Stomach (tissue), 9 donors: ENCODE data around the gene RABL6. TPM values are rescaled to one million over a fixed set of nuclear protein-coding genes. Genes with fewer than 3 reads are reported as not detected.

Experiments
- DNase-seq, 2 donors: peaks; one replicate each; pipeline versions ENCODE4 v3.0.0 to v3.0.0-alpha.2; 2013 to 2019
- H3K27ac ChIP-seq, 5 donors: fragments of 200-600 bp in 4 of 5; sonication (generic) in 4 of 5; one replicate each; pipeline ENCODE4 v1.5.1; 2013 to 2019; ENCODE audit warnings: mild to moderate bottlenecking in 1 of 5, moderate library complexity in 1 of 5
- H3K27me3 ChIP-seq, 3 donors: fragments of 200-600 bp; sonication (generic); one replicate each; pipeline ENCODE4 v1.5.1; 2017 to 2019; ENCODE audit warnings: mixed run types in 1 of 3
- H3K36me3 ChIP-seq, 4 donors: fragments of 200-600 bp; sonication (generic); 1 replicate in 3 of 4; 2 replicates in 1 of 4; pipeline ENCODE4 v1.5.1; 2016 to 2019
- H3K4me1 ChIP-seq, 4 donors: fragments of 200-600 bp; sonication (generic); one replicate each; pipeline ENCODE4 v1.5.1; 2016 to 2019
- H3K4me3 ChIP-seq, 4 donors: fragments of 200-600 bp; sonication (generic) in 3 of 4; one replicate each; pipeline ENCODE4 v1.5.1; 2016 to 2019; ENCODE audit warnings: mild to moderate bottlenecking in 1 of 4
- H3K9me3 ChIP-seq, 4 donors: fragments of 200-600 bp; sonication (generic); one replicate each; pipeline ENCODE4 v1.5.1; 2016 to 2019
- EP300 ChIP-seq: sonication (generic); formaldehyde crosslinking; IDR thresholded peaks from one replicate; pipeline ENCODE4 v1.6.1; 2017; ENCODE audit warnings: antibody characterized with exemption
- POLR2A ChIP-seq, 4 donors: fragments of 450-650 bp; IDR thresholded peaks; one replicate each; pipeline ENCODE4 v1.6.1; 2016; ENCODE audit warnings: antibody characterized with exemption in 4 of 4, control low read depth in 2 of 4, mild to moderate bottlenecking in 1 of 4, moderate library complexity in 1 of 4
- POLR2AphosphoS5 ChIP-seq, 3 donors: sonication (generic); formaldehyde crosslinking; IDR thresholded peaks; one replicate each; pipeline ENCODE4 v1.6.1; 2016; ENCODE audit warnings: antibody characterized with exemption in 3 of 3
- WGBS, 5 donors: extraction: QIAGEN DNeasy Blood & Tissue Kit in 3 of 5; methylation state at CpG; one replicate each; pipeline versions ENCODE4 v1.1.5 to v1.1.7; 2013 to 2018; 5-methylcytosine and 5-hydroxymethylcytosine counted together
- intact Hi-C: fragments of 100-400 bp; cut with DNase I; formaldehyde crosslinking; loops from one replicate; pipeline ENCODE4 v1.15.1; 2023; ENCODE audit warnings: low total_unique reads
- polyA plus RNA-seq, 3 donors: library from polyadenylated mRNA; stranded (reverse); fragments of 200-250 nt; gene quantifications; one replicate each; pipeline ENCODE4 v1.2.3, GENCODE V29; 2013
- total RNA-seq, 5 donors: library from RNA; depleted of rRNA; stranded (reverse); fragments of >200 nt; gene quantifications; one replicate each; pipeline versions ENCODE4 v1.1.0 to v1.2.3, GENCODE V29; 2014 to 2016
- TF ChIP-seq, protein P1 (sequence below), 7 experiments: fragments of 450-650 bp in 4 of 7; fragments of 200-600 bp in 3 of 7; sonication (generic) in 3 of 7; IDR thresholded peaks; one replicate each; pipeline ENCODE4 v1.5.1; 2016 to 2019; ENCODE audit warnings: antibody characterized with exemption in 7 of 7, control low read depth in 2 of 7, mild to moderate bottlenecking in 1 of 7
- donor health status: healthy with polysubstance abuse.
- donor health status: Bipolar disorder and iron deficiency.
- donor health status: healthy.

RABL6 gene
- total and polyA plus RNA-seq, 8 donors: 47.4 to 615 (median 62.9) TPM

DNA sequence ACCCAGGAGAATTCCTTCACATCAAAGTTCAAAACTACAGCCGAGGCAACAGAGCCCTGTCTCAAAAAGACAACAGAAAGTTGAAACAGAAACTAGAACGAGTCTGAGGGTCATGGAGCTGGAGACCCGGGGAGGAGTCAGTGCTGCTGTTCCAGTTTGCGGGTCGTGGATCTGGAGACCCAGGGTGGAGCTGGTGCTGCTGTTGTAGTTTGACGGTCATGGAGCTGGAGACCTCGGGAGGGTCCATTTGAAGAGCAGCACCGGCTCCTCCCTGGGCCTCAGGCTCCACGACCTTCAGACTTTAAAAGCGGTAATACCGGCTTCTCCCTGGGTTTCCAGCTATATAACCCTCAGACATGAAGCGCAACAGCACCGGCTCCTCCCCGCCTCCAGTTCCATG is 30.4 kb upstream of the RABL6 start:
- H3K4me1 ChIP-seq: peaks cover 0 to 5% (median 0%) of the 10 kb centered on the region in 4 donors
- H3K27me3 ChIP-seq: no peaks in the 10 kb centered on the region
- H3K27ac ChIP-seq: no peak overlapping the region
- no peak overlapping the region for H3K4me3 ChIP-seq
- intact Hi-C loops: no loop called here
- H3K36me3 ChIP-seq: no peaks in the 10 kb centered on the region
- H3K9me3 ChIP-seq: peaks cover 0 to 7% (median 6%) of the 10 kb centered on the region in 4 donors
- DNase-seq: peak in 1 of 2 donors; percentile 66
- TF ChIP-seq EP300 (no peak), POLR2A (IDR thresholded peaks at IDR 0.05) (no peak), POLR2AphosphoS5 (IDR thresholded peaks at IDR 0.05) (no peak)
- TF ChIP-seq, protein P1, sequence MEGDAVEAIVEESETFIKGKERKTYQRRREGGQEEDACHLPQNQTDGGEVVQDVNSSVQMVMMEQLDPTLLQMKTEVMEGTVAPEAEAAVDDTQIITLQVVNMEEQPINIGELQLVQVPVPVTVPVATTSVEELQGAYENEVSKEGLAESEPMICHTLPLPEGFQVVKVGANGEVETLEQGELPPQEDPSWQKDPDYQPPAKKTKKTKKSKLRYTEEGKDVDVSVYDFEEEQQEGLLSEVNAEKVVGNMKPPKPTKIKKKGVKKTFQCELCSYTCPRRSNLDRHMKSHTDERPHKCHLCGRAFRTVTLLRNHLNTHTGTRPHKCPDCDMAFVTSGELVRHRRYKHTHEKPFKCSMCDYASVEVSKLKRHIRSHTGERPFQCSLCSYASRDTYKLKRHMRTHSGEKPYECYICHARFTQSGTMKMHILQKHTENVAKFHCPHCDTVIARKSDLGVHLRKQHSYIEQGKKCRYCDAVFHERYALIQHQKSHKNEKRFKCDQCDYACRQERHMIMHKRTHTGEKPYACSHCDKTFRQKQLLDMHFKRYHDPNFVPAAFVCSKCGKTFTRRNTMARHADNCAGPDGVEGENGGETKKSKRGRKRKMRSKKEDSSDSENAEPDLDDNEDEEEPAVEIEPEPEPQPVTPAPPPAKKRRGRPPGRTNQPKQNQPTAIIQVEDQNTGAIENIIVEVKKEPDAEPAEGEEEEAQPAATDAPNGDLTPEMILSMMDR (IDR thresholded peaks at IDR 0.05): no peak
- 30 to 66% (median 49%) methylated on average over 14 of the region's 14 CpGs for WGBS, 5 donors

DNA sequence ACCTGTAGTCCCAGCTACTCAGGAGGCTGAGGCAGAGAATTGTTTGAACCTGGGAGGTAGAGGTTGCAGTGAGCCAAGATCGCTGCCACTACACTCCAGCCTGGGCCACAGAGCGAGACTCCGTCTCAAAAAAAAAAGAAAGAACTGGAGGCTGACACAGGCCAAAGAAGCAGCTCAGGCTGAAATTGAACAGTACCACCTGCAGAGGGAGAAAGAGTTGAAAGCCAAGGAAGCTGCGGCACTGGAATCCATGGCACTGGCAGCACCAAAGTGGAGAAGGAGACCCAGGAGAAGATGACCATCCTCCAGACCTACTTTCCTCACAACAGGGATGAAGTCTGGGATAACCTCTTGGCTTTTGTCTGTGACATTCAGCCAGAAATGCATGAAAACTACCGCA is 27.9 kb upstream of the RABL6 start:
- H3K27ac ChIP-seq: no peak overlapping the region
- no peaks in the 10 kb centered on the region for H3K9me3 ChIP-seq
- peaks cover 0 to 5% (median 0%) of the 10 kb centered on the region in 4 donors for H3K4me1 ChIP-seq
- DNase-seq: no peak
- H3K4me3 ChIP-seq: no peak overlapping the region
- 72 to 80% (median 75%) methylated on average over 5 of the region's 5 CpGs for WGBS, 5 donors
- no peak for TF ChIP-seq POLR2AphosphoS5 (IDR thresholded peaks at IDR 0.05)
- no peak for TF ChIP-seq EP300
- TF ChIP-seq POLR2A (IDR thresholded peaks at IDR 0.05): no peak
- TF ChIP-seq, protein P1 (IDR thresholded peaks at IDR 0.05): no peak
- no peaks in the 10 kb centered on the region for H3K36me3 ChIP-seq
- no peaks in the 10 kb centered on the region for H3K27me3 ChIP-seq
- intact Hi-C loops: no loop called here

DNA sequence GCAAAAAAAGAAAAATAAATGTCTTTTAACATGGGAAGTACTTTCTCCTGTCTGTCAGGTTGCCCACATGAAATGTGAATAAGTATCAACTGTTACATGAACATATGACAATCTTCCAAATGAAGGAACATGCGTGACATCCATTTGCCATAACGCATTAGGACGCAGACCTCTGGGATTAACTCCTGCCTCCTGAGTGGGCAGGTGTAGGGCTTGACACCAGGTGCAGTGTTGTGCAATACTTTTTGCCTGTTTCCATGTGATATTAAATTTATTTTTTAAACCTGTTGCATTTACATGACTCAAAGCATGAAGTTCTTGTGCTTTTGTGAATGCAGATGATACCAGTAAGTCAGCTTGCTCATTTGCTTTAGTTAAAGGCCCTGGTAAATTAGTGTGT is 25.3 kb upstream of the RABL6 start:
- H3K36me3 ChIP-seq: no peaks in the 10 kb centered on the region
- H3K27me3 ChIP-seq: no peaks in the 10 kb centered on the region
- no peaks in the 10 kb centered on the region for H3K9me3 ChIP-seq
- H3K4me3 ChIP-seq: no peak overlapping the region
- 91 to 96% (median 94%) methylated on average over 3 of the region's 3 CpGs for WGBS, 5 donors
- intact Hi-C loops: no loop called here
- H3K4me1 ChIP-seq: peaks cover 0 to 3% (median 2%) of the 10 kb centered on the region in 4 donors
- TF ChIP-seq, protein P1 (IDR thresholded peaks at IDR 0.05): no peak
- TF ChIP-seq POLR2A (IDR thresholded peaks at IDR 0.05) (no peak), POLR2AphosphoS5 (IDR thresholded peaks at IDR 0.05) (no peak), EP300 (no peak)
- no peak for DNase-seq
- H3K27ac ChIP-seq: no peak overlapping the region

DNA sequence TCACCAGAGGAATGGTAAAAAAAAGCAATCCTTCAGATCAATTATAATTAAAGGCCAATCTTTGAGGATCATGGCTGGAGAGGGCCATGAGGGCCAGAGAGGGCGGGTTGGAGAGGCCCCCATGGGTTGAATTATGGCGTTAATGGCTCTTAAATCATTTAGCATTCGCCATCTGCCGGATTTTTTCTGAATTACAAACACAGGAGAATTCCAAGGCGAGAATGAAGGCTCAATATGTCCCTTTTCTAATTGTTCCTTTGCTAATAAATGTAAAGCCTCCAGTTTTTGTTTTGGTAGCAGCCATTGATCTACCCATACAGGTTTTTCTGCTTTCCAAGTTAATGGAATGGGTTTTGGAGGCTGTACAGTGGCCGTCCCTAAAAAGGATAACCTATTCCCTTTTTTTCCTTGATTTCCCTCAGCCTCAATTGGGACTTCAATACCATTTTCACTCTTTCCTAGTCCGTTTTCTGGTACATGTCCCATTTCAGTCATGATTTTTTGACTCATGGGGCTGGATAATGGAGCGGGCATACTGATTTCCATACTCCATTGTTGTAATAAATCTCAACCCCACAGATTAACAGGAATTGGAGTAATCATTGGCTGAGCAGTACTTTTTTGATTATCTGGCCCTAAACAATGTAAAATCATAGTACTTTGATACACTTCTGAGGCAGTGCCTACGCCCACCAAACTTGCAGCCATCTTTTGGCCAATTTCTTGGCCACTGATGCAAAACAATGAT is 23.3 kb upstream of the RABL6 start:
- no peak overlapping the region for H3K4me3 ChIP-seq
- H3K9me3 ChIP-seq: no peaks in the 10 kb centered on the region
- 25 to 42% (median 33%) methylated on average over 9 of the region's 9 CpGs for WGBS, 5 donors
- peaks cover 4 to 22% (median 19%) of the 10 kb centered on the region in 4 donors for H3K4me1 ChIP-seq
- no peak overlapping the region for H3K27ac ChIP-seq
- no peaks in the 10 kb centered on the region for H3K36me3 ChIP-seq
- H3K27me3 ChIP-seq: no peaks in the 10 kb centered on the region
- intact Hi-C loops: no loop called here
- peak in 1 of 2 donors; percentile 57 for DNase-seq
- TF ChIP-seq, protein P1 (IDR thresholded peaks at IDR 0.05): peak in 4 of 7 experiments; percentile 40 to 63 (median 53)
- no peak for TF ChIP-seq EP300
